Kidney epithelial cell (primary cell): ENCODE measurements around the gene EMC1. TPM values are rescaled to one million over a fixed set of nuclear protein-coding genes. Genes with fewer than 3 reads are reported as not detected.

Experiments
- DNase-seq: peaks from one replicate; pipeline ENCODE4 v3.0.0-alpha.2; 2010; ENCODE audit warnings: low read depth
- H3K27me3 ChIP-seq: 2 replicates; pipeline ENCODE4 v1.6.0; 2011; ENCODE audit warnings: low read length; ENCODE audit not compliant: control insufficient read depth, insufficient read depth
- H3K36me3 ChIP-seq: 2 replicates; pipeline ENCODE4 v1.5.1; 2011; ENCODE audit warnings: low read length; ENCODE audit not compliant: control insufficient read depth, insufficient read depth
- H3K4me3 ChIP-seq: 2 replicates; pipeline ENCODE4 v1.5.1; 2011; ENCODE audit warnings: low read depth, mild to moderate bottlenecking, control low read depth, low read length
- total RNA-seq: library from RNA; depleted of rRNA; stranded (reverse); fragments of >200 nt; gene quantifications from 2 replicates; pipeline ENCODE4 v1.2.3, GENCODE V29; 2015
- TF ChIP-seq, protein P1 (sequence below): IDR thresholded peaks from 2 replicates; pipeline ENCODE4 v1.5.1; 2011; ENCODE audit warnings: mild to moderate bottlenecking, moderate library complexity, low read length, control low read depth, inconsistent platforms; ENCODE audit not compliant: insufficient read depth, poor library complexity, severe bottlenecking

EMC1 gene
- total RNA-seq, 1 donor from 2014 or later: 79.1 TPM

DNA sequence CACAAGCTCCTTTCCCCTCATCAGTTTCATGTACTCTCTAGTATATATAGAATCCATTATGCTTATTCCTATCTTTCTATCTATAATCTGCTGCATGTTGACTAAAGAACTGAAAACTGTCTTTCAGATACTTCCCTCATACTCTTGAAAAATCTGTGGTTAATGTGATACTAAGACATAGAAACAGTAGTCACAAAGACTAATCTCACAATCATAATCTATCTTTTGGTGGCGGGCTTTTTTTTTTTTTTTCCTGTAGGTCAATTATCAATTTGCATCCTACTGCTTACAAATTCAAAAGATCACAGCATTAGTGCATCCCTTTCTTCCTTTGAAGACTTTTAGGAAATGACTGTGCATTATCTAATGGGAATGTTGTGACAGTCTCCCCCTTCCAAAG lies 45.9 kb downstream of the EMC1 start:
- H3K36me3 ChIP-seq: no peaks in the 10 kb centered on the region
- no peak overlapping the region for H3K4me3 ChIP-seq
- H3K27me3 ChIP-seq: no peaks in the 10 kb centered on the region
- TF ChIP-seq, protein P1, sequence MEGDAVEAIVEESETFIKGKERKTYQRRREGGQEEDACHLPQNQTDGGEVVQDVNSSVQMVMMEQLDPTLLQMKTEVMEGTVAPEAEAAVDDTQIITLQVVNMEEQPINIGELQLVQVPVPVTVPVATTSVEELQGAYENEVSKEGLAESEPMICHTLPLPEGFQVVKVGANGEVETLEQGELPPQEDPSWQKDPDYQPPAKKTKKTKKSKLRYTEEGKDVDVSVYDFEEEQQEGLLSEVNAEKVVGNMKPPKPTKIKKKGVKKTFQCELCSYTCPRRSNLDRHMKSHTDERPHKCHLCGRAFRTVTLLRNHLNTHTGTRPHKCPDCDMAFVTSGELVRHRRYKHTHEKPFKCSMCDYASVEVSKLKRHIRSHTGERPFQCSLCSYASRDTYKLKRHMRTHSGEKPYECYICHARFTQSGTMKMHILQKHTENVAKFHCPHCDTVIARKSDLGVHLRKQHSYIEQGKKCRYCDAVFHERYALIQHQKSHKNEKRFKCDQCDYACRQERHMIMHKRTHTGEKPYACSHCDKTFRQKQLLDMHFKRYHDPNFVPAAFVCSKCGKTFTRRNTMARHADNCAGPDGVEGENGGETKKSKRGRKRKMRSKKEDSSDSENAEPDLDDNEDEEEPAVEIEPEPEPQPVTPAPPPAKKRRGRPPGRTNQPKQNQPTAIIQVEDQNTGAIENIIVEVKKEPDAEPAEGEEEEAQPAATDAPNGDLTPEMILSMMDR: no peak
- no peak for DNase-seq

DNA sequence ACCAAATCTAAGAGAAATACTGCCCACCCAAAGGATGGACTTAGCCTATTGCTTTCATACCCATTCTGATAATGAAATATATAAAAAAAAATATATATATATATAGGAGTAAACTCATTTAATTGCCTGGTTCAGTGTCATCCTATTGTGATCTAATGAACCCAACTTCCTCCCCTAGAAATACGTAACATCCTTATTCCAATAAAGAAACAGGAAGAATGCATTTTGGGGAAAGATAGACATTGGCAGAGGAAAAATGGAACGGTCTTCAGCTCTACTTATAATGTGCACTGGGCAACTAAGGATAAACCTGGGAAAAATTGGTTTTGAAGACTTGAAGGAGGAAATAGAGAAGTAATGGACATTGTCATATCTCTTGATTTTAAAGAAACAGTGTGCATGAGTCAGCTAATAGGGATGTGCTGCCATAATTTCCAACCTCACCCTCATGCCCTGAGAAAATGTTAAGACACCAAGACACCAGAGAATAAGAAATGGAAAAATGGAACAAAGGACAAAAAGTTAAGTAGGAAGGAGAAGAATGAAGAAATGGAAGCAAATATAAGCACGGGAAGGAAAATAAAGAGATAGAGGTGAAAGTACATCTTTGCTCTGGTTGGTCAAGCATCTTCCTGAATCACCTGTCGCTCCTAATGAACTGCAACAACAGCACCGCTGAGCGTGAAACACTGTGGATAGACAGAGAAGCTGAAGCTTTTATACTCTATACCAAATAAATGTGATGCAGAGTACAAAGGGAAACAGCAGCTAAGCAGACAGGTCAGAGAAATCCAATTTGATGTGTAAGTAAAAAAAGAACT lies 46.7 kb downstream of the EMC1 start:
- Histone ChIP-seq H3K27me3 (no peaks in the 10 kb centered on the region), H3K4me3 (no peak overlapping the region), H3K36me3 (no peaks in the 10 kb centered on the region)
- TF ChIP-seq, protein P1: no peak
- no peak for DNase-seq

DNA sequence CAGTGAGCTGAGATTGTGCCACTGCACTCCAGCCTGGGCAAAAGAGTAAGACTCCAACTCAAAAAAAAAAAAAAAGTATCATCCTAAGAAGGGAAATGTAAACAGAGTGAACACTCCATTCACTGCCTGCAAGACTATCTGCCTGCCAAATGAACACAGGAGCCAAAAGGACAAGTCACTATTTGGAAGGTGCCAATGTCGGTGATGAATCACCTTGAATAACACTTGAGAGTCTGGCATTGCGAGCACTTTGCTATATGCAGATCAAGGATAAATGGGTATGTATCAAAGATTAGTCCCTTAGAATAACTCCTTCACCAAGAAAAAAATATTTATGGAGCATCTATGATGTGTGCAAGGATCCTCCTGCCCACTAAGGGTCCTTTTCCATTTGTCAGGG lies 47.9 kb downstream of the EMC1 start:
- TF ChIP-seq, protein P1: no peak
- Histone ChIP-seq H3K4me3 (no peak overlapping the region), H3K36me3 (peaks cover 1% of the 10 kb centered on the region), H3K27me3 (no peaks in the 10 kb centered on the region)
- DNase-seq: no peak

DNA sequence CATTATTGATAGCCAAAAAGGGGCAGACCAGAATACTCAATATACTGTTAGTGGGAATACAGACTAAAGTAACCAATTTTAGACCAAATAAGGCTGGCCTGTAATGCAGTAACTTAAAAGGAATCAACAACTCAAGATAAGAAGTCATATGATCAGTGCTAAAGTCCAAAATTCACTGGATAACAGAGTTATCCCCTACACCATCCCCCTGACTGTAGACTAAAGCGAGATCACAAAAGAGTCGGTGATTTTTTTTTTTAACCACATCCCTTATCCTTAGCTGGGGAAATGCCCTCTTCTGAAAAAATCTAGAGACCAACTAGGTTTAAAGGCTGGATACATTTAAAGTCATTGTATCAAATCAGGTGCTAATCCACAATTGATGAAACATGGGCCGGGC lies 48.9 kb downstream of the EMC1 start:
- DNase-seq: no peak
- H3K4me3 ChIP-seq: no peak overlapping the region
- TF ChIP-seq, protein P1: no peak
- H3K36me3 ChIP-seq: peaks cover 1% of the 10 kb centered on the region
- no peaks in the 10 kb centered on the region for H3K27me3 ChIP-seq

DNA sequence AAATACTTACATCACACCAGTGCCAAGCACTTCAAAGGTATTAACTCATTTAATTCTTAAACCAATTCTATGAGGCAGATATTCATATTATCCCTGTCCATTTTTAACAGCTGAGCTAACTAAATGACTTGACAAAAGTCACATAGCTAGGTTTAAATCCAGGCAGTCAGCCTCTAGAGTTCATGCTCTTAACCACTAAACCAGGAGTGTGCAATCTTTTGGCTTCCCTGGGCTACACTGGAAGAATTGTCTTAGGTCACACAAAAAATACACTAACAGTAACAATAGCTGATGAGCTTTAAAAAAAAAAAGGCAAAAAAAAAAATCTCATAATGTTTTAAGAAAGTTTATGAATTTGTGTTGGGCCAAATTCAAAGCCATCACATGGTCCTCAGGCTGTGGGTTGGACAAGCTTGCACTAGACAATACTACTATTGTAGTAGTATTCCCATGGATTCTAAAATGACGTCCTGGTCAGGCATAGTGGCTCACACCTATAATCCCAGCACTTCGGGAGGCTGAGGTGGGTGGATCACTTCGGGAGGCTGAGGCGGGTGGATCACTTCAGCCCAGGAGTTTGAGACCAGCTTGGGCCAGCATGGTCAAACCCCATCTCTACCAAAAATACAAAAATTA lies 51.2 kb downstream of the EMC1 start:
- TF ChIP-seq, protein P1: no peak
- Histone ChIP-seq H3K27me3 (no peaks in the 10 kb centered on the region), H3K36me3 (peaks cover 1% of the 10 kb centered on the region), H3K4me3 (no peak overlapping the region)
- no peak for DNase-seq
